Panc1 (cell line): Measurements from ENCODE around the gene NTRK3. TPM values are rescaled to one million over a fixed set of nuclear protein-coding genes. Genes with fewer than 3 reads are reported as not detected.
"Not testable (repeated sequence)": the region's sequence is repeated elsewhere in the genome, so short reads cannot be mapped to it uniquely, and the experiment has no call there.

ENCODE experiments used
- ATAC-seq: fragments of 200-7000 bp; cut with Tn5 transposase; 2 replicates; pipeline ENCODE4 v1.9.1; 2020; ENCODE audit warnings: mild to moderate bottlenecking, moderate library complexity
- BruUV-seq: library from RNA; stranded (reverse); fragments of 400-500 nt; replicated peaks from 2 replicates; lab custom pipeline; 2021; lab: Mats Ljungman, UMichigan
- CTCF ChIA-PET: fragments of 300-600 bp; sonication (Branson Sonifier 250); formaldehyde crosslinking; loops from one replicate; lab custom pipeline; 2022; ENCODE audit warnings: antibody characterized with exemption; lab: Charles Lee
- POLR2A ChIA-PET: fragments of 300-600 bp; sonication (Branson Sonifier 250); formaldehyde crosslinking; loops from one replicate; lab custom pipeline; 2022; ENCODE audit warnings: antibody characterized with exemption; lab: Charles Lee
- DNase-seq: peaks from one replicate; pipeline ENCODE4 v3.0.0-alpha.2; 2010; ENCODE audit warnings: low read depth, low spot score
- H3K27ac ChIP-seq: 2 replicates; pipeline ENCODE4 v1.5.1; 2011; ENCODE audit warnings: mild to moderate bottlenecking, low read length, inconsistent platforms
- H3K27me3 ChIP-seq: fragments of 200-500 bp; sonication (Bioruptor generic); 2 replicates; pipeline ENCODE4 v1.6.0; 2014; ENCODE audit warnings: low read length, inconsistent platforms; ENCODE audit not compliant: control insufficient read depth, insufficient read depth
- H3K36me3 ChIP-seq: fragments of 200-500 bp; sonication (Bioruptor generic); 2 replicates; pipeline ENCODE4 v1.5.1; 2014; ENCODE audit warnings: inconsistent platforms, mild to moderate bottlenecking, low read length, moderate library complexity; ENCODE audit not compliant: control insufficient read depth, insufficient read depth
- H3K4me1 ChIP-seq: 2 replicates; pipeline ENCODE4 v1.5.1; 2011; ENCODE audit warnings: inconsistent platforms, mild to moderate bottlenecking, low read length, moderate library complexity; ENCODE audit not compliant: control insufficient read depth, insufficient read depth
- H3K4me3 ChIP-seq, 2 experiments: 2 replicates each; pipeline ENCODE4 v1.5.1; 2011 to 2012; ENCODE audit warnings: low read depth in 2 of 2, low read length in 2 of 2, mild to moderate bottlenecking in 2 of 2, inconsistent platforms in 1 of 2, moderate library complexity in 1 of 2
- H3K9me3 ChIP-seq: fragments of 200-500 bp; sonication (Bioruptor generic); 2 replicates; pipeline ENCODE4 v1.5.1; 2014; ENCODE audit warnings: low read depth, mild to moderate bottlenecking, inconsistent platforms, low read length, moderate library complexity; ENCODE audit not compliant: control insufficient read depth, insufficient read depth
- POLR2AphosphoS5 ChIP-seq: IDR thresholded peaks from 2 replicates; pipeline ENCODE4 v1.6.1; 2012; ENCODE audit warnings: mild to moderate bottlenecking, low read depth, low read length, moderate library complexity
- SIN3A ChIP-seq: IDR thresholded peaks from 2 replicates; pipeline ENCODE4 v1.6.1; 2012; ENCODE audit warnings: low read depth, mild to moderate bottlenecking, low read length, moderate library complexity, borderline replicate concordance; ENCODE audit not compliant: insufficient read depth
- TCF7L2 ChIP-seq: IDR thresholded peaks from 2 replicates; pipeline ENCODE4 v1.6.1; 2011; ENCODE audit warnings: mild to moderate bottlenecking, low read depth, low read length, inconsistent platforms
- in situ Hi-C: cut with HindIII; loops from 2 replicates; pipeline ENCODE4 v1.10.0; 2016; ENCODE audit warnings: low sequenced_read_pairs, low pct_unique_long_range_greater_than_20kb
- intact Hi-C: fragments of 100-400 bp; cut with micrococcal nuclease; formaldehyde crosslinking; loops from one replicate; pipeline ENCODE4 v1.10.0; 2022; ENCODE audit not compliant: unreplicated experiment
- total RNA-seq: library from RNA; stranded (reverse); gene quantifications from one replicate; pipeline ENCODE4 v1.2.1, GENCODE V29; 2021; ENCODE audit not compliant: unreplicated experiment
- TF ChIP-seq, protein P1 (sequence below), 2 experiments: IDR thresholded peaks; 2 replicates each; pipeline ENCODE4 v1.6.1; 2011 to 2012; ENCODE audit warnings: low read depth in 2 of 2, control low read depth in 1 of 2, low read length in 1 of 2, mild to moderate bottlenecking in 1 of 2, moderate library complexity in 1 of 2; ENCODE audit not compliant: insufficient read depth in 1 of 2
- TF ChIP-seq, protein P2 (sequence below): fragments of 450-650 bp; IDR thresholded peaks from 2 replicates; pipeline ENCODE4 v1.5.1; 2017; ENCODE audit warnings: mild to moderate bottlenecking

Gene NTRK3
- total RNA-seq, 1 experiment from 2014 or later, result not detected

DNA sequence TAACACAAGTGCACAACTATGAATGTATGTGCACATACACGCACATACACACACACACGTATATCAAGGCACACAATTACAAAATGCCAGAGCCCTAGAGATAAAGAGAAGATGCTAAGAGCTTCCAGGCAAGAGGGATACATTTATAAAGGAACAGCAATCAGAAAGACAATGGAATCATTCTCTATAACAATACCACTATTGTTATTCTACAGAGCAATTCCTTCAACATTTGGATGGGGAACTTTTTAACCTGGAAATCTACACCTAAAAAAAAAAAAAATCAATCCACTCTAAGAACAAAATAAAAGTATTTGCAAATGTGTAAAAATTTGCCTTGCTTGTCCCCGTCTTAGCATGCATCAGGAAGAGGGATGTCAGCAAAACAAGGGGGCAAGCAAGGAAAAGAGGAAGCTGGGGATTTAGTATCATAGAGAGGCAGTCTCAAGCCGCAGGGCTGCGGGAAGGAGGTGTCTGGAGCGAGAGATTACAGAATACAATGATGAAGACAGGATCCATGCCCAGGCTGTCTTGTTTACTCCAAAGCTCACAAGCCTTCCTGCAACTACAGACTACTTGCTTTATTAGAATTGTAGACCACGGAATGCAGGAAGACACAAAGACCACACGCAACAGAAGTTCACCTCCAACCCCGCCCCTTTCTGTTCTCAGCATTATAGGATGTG lies 220.2 kb downstream of the NTRK3 start:
- no TSS peak for BruUV-seq
- Histone ChIP-seq H3K9me3 (no peaks in the 10 kb centered on the region), H3K27me3 (peaks cover 12% of the 10 kb centered on the region; the same call in 1 of the 2 replicates), H3K27ac (no peak overlapping the region), H3K36me3 (no peaks in the 10 kb centered on the region), H3K4me3 (no peak overlapping the region), H3K4me1 (no peaks in the 10 kb centered on the region)
- CTCF ChIA-PET, result no interaction called here
- in situ Hi-C loops (no loop called here), intact Hi-C loops (no loop called here)
- TF ChIP-seq, protein P1, sequence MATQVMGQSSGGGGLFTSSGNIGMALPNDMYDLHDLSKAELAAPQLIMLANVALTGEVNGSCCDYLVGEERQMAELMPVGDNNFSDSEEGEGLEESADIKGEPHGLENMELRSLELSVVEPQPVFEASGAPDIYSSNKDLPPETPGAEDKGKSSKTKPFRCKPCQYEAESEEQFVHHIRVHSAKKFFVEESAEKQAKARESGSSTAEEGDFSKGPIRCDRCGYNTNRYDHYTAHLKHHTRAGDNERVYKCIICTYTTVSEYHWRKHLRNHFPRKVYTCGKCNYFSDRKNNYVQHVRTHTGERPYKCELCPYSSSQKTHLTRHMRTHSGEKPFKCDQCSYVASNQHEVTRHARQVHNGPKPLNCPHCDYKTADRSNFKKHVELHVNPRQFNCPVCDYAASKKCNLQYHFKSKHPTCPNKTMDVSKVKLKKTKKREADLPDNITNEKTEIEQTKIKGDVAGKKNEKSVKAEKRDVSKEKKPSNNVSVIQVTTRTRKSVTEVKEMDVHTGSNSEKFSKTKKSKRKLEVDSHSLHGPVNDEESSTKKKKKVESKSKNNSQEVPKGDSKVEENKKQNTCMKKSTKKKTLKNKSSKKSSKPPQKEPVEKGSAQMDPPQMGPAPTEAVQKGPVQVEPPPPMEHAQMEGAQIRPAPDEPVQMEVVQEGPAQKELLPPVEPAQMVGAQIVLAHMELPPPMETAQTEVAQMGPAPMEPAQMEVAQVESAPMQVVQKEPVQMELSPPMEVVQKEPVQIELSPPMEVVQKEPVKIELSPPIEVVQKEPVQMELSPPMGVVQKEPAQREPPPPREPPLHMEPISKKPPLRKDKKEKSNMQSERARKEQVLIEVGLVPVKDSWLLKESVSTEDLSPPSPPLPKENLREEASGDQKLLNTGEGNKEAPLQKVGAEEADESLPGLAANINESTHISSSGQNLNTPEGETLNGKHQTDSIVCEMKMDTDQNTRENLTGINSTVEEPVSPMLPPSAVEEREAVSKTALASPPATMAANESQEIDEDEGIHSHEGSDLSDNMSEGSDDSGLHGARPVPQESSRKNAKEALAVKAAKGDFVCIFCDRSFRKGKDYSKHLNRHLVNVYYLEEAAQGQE (IDR thresholded peaks at IDR 0.05; ENCODE audit: insufficient read depth in 1 of 2, low read depth in 2 of 2, low read length in 1 of 2), result no peak
- TF ChIP-seq POLR2AphosphoS5 (no peak), TCF7L2 (no peak), SIN3A (no peak)
- TF ChIP-seq, protein P2, sequence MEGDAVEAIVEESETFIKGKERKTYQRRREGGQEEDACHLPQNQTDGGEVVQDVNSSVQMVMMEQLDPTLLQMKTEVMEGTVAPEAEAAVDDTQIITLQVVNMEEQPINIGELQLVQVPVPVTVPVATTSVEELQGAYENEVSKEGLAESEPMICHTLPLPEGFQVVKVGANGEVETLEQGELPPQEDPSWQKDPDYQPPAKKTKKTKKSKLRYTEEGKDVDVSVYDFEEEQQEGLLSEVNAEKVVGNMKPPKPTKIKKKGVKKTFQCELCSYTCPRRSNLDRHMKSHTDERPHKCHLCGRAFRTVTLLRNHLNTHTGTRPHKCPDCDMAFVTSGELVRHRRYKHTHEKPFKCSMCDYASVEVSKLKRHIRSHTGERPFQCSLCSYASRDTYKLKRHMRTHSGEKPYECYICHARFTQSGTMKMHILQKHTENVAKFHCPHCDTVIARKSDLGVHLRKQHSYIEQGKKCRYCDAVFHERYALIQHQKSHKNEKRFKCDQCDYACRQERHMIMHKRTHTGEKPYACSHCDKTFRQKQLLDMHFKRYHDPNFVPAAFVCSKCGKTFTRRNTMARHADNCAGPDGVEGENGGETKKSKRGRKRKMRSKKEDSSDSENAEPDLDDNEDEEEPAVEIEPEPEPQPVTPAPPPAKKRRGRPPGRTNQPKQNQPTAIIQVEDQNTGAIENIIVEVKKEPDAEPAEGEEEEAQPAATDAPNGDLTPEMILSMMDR, result no peak
- no peak for ATAC-seq
- POLR2A ChIA-PET, result no interaction called here
- DNase-seq, result no peak

DNA sequence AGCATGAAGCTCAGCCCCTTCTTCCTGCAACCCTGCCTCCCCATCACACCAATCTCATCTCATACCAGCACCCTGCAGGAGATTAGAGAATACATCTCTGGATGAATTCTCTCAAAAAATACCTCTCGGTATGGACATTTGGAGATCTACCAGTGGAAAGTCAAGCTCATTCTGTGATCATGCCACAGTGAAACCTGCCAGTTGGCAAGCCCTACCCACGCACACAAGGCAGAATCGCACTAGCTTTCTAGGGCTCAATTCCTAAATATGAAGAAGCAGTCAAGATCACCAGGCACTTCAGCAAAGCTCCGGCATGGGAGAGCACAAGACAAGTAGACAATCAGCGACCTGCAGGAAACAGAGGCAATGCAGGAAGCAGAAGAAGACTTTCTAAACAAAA lies 221.2 kb downstream of the NTRK3 start:
- Histone ChIP-seq H3K36me3 (no peaks in the 10 kb centered on the region), H3K4me1 (no peaks in the 10 kb centered on the region), H3K27me3 (peaks cover 12% of the 10 kb centered on the region; the same call in 1 of the 2 replicates), H3K27ac (no peak overlapping the region), H3K4me3 (no peak overlapping the region), H3K9me3 (no peaks in the 10 kb centered on the region)
- no TSS peak for BruUV-seq
- ChIA-PET CTCF (no interaction called here), POLR2A (no interaction called here)
- intact Hi-C loops (no loop called here), in situ Hi-C loops (no loop called here)
- TF ChIP-seq TCF7L2 (no peak), SIN3A (no peak), POLR2AphosphoS5 (no peak)
- TF ChIP-seq, protein P2, result no peak
- TF ChIP-seq, protein P1 (IDR thresholded peaks at IDR 0.05; ENCODE audit: insufficient read depth in 1 of 2, low read depth in 2 of 2, low read length in 1 of 2), result no peak
- DNase-seq (no peak), ATAC-seq (no peak)

DNA sequence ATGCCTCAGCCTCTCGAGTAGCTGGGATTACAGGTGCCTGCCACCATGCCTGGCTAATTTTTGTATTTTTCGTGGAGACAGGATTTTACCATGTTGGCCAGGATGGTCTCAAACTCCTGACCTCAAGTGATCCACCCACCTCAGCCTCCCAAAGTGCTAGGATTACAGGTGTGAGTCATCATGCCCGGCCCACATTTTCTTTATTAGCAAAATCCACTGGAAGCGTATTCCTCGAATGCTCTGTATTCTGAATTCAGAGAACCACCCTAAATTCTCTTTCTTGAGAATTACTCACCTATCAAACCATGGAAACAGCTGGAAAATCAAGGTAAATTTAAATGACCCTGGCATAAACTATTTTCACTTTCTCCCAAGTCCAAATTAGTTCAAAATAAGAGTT lies 223.1 kb downstream of the NTRK3 start:
- in situ Hi-C loops, CTCF ChIA-PET, H3K27ac ChIP-seq, H3K4me1 ChIP-seq, BruUV-seq, intact Hi-C loops, DNase-seq, H3K4me3 ChIP-seq, ATAC-seq, POLR2A ChIA-PET, H3K9me3 ChIP-seq, H3K36me3 ChIP-seq: not testable (repeated sequence)
- H3K27me3 ChIP-seq, result peaks cover 12% of the 10 kb centered on the region; the same call in 1 of the 2 replicates
